GM12878 (cell line): ENCODE data around the gene IRF2. TPM values are rescaled to one million over a fixed set of nuclear protein-coding genes. Genes with fewer than 3 reads are reported as not detected.

Source experiments
- ATF2 ChIP-seq: IDR thresholded peaks from 2 replicates; pipeline ENCODE4 v1.6.1; 2012; ENCODE audit warnings: low read length, inconsistent platforms
- FOS ChIP-seq: IDR thresholded peaks from 3 replicates; pipeline ENCODE4 v1.6.1; 2011; ENCODE audit warnings: borderline replicate concordance; ENCODE audit not compliant: insufficient read length; ENCODE audit errors: extremely low read depth
- HDAC6 ChIP-seq: fragments of 200-600 bp; sonication (generic); IDR thresholded peaks from one replicate; pipeline ENCODE4 v1.8.0; 2017; ENCODE audit warnings: antibody characterized with exemption; ENCODE audit not compliant: unreplicated experiment
- HDGF ChIP-seq: fragments of 450-650 bp; IDR thresholded peaks from 2 replicates; pipeline ENCODE4 v1.6.1; 2016; ENCODE audit warnings: antibody characterized with exemption
- JUNB ChIP-seq: IDR thresholded peaks from 2 replicates; pipeline ENCODE4 v1.6.1; 2016; ENCODE audit warnings: antibody characterized with exemption, mild to moderate bottlenecking
- KDM1A ChIP-seq: fragments of 200-600 bp; sonication (generic); IDR thresholded peaks from 2 replicates; pipeline ENCODE4 v1.6.1; 2016; ENCODE audit warnings: borderline replicate concordance
- MYB ChIP-seq: fragments of 150-350 bp; IDR thresholded peaks from 2 replicates; pipeline ENCODE4 v1.6.1; 2014; ENCODE audit warnings: mild to moderate bottlenecking, low read depth, low read length, borderline replicate concordance
- NBN ChIP-seq: fragments of 450-650 bp; IDR thresholded peaks from 2 replicates; pipeline ENCODE4 v1.6.1; 2016
- PAX8 ChIP-seq: fragments of 450-650 bp; IDR thresholded peaks from 2 replicates; pipeline ENCODE4 v1.6.1; 2017; ENCODE audit warnings: mild to moderate bottlenecking, moderate library complexity
- RFX5 ChIP-seq: IDR thresholded peaks from 2 replicates; pipeline ENCODE4 v1.6.1; 2011; ENCODE audit warnings: low read depth, low read length, improper control_type of control experiment
- SMC3 ChIP-seq: IDR thresholded peaks from 2 replicates; pipeline ENCODE4 v1.6.1; 2011; ENCODE audit warnings: low read length, improper control_type of control experiment, borderline replicate concordance
- SUPT20H ChIP-seq: IDR thresholded peaks from 2 replicates; pipeline ENCODE4 v1.6.1; 2011; ENCODE audit warnings: low read depth, mild to moderate bottlenecking, low read length, moderate library complexity, borderline replicate concordance; ENCODE audit not compliant: control insufficient read depth
- ZNF24 ChIP-seq: fragments of 450-650 bp; IDR thresholded peaks from 2 replicates; pipeline ENCODE4 v1.6.1; 2017; ENCODE audit warnings: antibody characterized with exemption, mild to moderate bottlenecking
- ZNF687 ChIP-seq: fragments of 450-650 bp; IDR thresholded peaks from 2 replicates; pipeline ENCODE4 v1.6.1; 2017; ENCODE audit warnings: mild to moderate bottlenecking, moderate library complexity
- polyA plus RNA-seq, 11 experiments: library from polyadenylated mRNA; depleted of rRNA in 4 of 11; unstranded in 6 of 11; stranded (reverse) in 5 of 11; fragments of >200 nt; fragmentation: Nextera tagmentation in 4 of 11; fragmentation: Illumina TruSeq in 1 of 11; extraction: Ambion mirVana in 4 of 11; extraction: Trizol in 1 of 11; gene quantifications; 1 replicate in 1 of 11; 2 replicates in 10 of 11; pipeline versions ENCODE4 v1.2.1 to v1.2.3, GENCODE V29; 2011 to 2016; ENCODE audit warnings: inconsistent platforms in 2 of 11, missing spikeins in 2 of 11, low read depth in 1 of 11
- total RNA-seq, 4 experiments: library from RNA; depleted of rRNA in 3 of 4; stranded (reverse); fragments of >200 nt in 3 of 4; fragmentation: Illumina TruSeq in 1 of 4; extraction: Trizol in 1 of 4; gene quantifications; 2 replicates each; pipeline versions ENCODE4 v1.2.1 to v1.2.3, GENCODE V29; 2013 to 2021
- TF ChIP-seq, protein P1 (sequence below): fragments of 450-650 bp; formaldehyde crosslinking; IDR thresholded peaks from 2 replicates; pipeline ENCODE4 v1.4.0; 2020; ENCODE audit warnings: mild to moderate bottlenecking, moderate library complexity
- TF ChIP-seq, protein P2 (sequence below): fragments of 450-650 bp; IDR thresholded peaks from 2 replicates; pipeline ENCODE4 v1.6.1; 2018; ENCODE audit warnings: mild to moderate bottlenecking, low read depth, moderate library complexity; ENCODE audit not compliant: partially characterized antibody
- TF ChIP-seq, protein P3 (sequence below): IDR thresholded peaks from 2 replicates; pipeline ENCODE4 v1.6.1; 2012; ENCODE audit warnings: low read depth, low read length, improper control_type of control experiment

The IRF2 gene
- total and polyA plus RNA-seq, 10 of the 15 experiments (the other 5 are each of a cell fraction or from before 2014, with no cell fraction given), result 45.1 to 99.3 (median 58.9) TPM

GRCh38 chr4:184344435-184344834 is 129.9 kb downstream of the IRF2 start (continued):
- TF ChIP-seq, protein P1, sequence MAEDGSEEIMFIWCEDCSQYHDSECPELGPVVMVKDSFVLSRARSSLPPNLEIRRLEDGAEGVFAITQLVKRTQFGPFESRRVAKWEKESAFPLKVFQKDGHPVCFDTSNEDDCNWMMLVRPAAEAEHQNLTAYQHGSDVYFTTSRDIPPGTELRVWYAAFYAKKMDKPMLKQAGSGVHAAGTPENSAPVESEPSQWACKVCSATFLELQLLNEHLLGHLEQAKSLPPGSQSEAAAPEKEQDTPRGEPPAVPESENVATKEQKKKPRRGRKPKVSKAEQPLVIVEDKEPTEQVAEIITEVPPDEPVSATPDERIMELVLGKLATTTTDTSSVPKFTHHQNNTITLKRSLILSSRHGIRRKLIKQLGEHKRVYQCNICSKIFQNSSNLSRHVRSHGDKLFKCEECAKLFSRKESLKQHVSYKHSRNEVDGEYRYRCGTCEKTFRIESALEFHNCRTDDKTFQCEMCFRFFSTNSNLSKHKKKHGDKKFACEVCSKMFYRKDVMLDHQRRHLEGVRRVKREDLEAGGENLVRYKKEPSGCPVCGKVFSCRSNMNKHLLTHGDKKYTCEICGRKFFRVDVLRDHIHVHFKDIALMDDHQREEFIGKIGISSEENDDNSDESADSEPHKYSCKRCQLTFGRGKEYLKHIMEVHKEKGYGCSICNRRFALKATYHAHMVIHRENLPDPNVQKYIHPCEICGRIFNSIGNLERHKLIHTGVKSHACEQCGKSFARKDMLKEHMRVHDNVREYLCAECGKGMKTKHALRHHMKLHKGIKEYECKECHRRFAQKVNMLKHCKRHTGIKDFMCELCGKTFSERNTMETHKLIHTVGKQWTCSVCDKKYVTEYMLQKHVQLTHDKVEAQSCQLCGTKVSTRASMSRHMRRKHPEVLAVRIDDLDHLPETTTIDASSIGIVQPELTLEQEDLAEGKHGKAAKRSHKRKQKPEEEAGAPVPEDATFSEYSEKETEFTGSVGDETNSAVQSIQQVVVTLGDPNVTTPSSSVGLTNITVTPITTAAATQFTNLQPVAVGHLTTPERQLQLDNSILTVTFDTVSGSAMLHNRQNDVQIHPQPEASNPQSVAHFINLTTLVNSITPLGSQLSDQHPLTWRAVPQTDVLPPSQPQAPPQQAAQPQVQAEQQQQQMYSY, result no peak
- TF ChIP-seq JUNB (no peak; the same call in 1 of the 2 replicates), FOS (no peak), PAX8 (no peak), RFX5 (no peak), HDAC6 (no peak), ZNF24 (no peak), NBN (no peak), KDM1A (no peak), HDGF (no peak), ZNF687 (peak; percentile 47; the same call in 1 of the 2 replicates), MYB (no peak), SMC3 (peak; percentile 8; the same call in 1 of the 2 replicates), ATF2 (no peak), SUPT20H (no peak)
- TF ChIP-seq, protein P2, sequence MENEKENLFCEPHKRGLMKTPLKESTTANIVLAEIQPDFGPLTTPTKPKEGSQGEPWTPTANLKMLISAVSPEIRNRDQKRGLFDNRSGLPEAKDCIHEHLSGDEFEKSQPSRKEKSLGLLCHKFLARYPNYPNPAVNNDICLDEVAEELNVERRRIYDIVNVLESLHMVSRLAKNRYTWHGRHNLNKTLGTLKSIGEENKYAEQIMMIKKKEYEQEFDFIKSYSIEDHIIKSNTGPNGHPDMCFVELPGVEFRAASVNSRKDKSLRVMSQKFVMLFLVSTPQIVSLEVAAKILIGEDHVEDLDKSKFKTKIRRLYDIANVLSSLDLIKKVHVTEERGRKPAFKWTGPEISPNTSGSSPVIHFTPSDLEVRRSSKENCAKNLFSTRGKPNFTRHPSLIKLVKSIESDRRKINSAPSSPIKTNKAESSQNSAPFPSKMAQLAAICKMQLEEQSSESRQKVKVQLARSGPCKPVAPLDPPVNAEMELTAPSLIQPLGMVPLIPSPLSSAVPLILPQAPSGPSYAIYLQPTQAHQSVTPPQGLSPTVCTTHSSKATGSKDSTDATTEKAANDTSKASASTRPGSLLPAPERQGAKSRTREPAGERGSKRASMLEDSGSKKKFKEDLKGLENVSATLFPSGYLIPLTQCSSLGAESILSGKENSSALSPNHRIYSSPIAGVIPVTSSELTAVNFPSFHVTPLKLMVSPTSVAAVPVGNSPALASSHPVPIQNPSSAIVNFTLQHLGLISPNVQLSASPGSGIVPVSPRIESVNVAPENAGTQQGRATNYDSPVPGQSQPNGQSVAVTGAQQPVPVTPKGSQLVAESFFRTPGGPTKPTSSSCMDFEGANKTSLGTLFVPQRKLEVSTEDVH, result no peak
- TF ChIP-seq, protein P3, sequence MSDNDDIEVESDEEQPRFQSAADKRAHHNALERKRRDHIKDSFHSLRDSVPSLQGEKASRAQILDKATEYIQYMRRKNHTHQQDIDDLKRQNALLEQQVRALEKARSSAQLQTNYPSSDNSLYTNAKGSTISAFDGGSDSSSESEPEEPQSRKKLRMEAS, result no peak
